ENCODE measurements around the gene TLX3.

TLX3 gene

GRCh38 chr5:171310819-171311321 is 1.8 kb downstream of the TLX3 start:
- TF ChIP-seq TCF4 (CRISPR knock-in tag; IDR thresholded peaks at IDR 0.05; ENCODE audit: borderline replicate concordance) (no peak), ZNF565 (CRISPR knock-in tag; conservative IDR thresholded peaks at IDR 0.05; ENCODE audit: low read depth) (no peak), ARNTL (CRISPR knock-in tag; IDR thresholded peaks at IDR 0.05; ENCODE audit: borderline replicate concordance, low read depth) (no peak), ZFP3 (CRISPR knock-in tag; IDR thresholded peaks at IDR 0.05) (no peak), ISL1 (CRISPR knock-in tag; IDR thresholded peaks at IDR 0.05) (no peak), ESRRG (CRISPR knock-in tag; IDR thresholded peaks at IDR 0.05) (no peak), OSR1 (CRISPR knock-in tag; IDR thresholded peaks at IDR 0.05) (no peak), ZNF70 (CRISPR knock-in tag; IDR thresholded peaks at IDR 0.05) (no peak), CREB5 (CRISPR knock-in tag; IDR thresholded peaks at IDR 0.05; ENCODE audit: low read depth) (no peak), PPARA (CRISPR knock-in tag; IDR thresholded peaks at IDR 0.05; ENCODE audit: borderline replicate concordance) (no peak), BACH2 (CRISPR knock-in tag; IDR thresholded peaks at IDR 0.05; ENCODE audit: borderline replicate concordance) (no peak), GLIS3 (CRISPR knock-in tag; IDR thresholded peaks at IDR 0.05) (no peak), PATZ1 (CRISPR knock-in tag; IDR thresholded peaks at IDR 0.05; ENCODE audit: borderline replicate concordance) (no peak), ZC3H10 (CRISPR knock-in tag; IDR thresholded peaks at IDR 0.05) (no peak), RARB (CRISPR knock-in tag; IDR thresholded peaks at IDR 0.05) (no peak)
- ATAC-seq = no peak

- TF ChIP-seq ZNF8 (CRISPR knock-in tag; IDR thresholded peaks at IDR 0.05) = no peak
- no peak for TF ChIP-seq ZFP30 (CRISPR knock-in tag; IDR thresholded peaks at IDR 0.05)
- no peak for TF ChIP-seq ZFP3 (CRISPR knock-in tag; IDR thresholded peaks at IDR 0.05)
- no peak for TF ChIP-seq TOX (CRISPR knock-in tag; IDR thresholded peaks at IDR 0.05; ENCODE audit: borderline replicate concordance)
- no peak for TF ChIP-seq SNAI2 (CRISPR knock-in tag; IDR thresholded peaks at IDR 0.05)
- no peak for TF ChIP-seq PATZ1 (CRISPR knock-in tag; IDR thresholded peaks at IDR 0.05; ENCODE audit: borderline replicate concordance)
- TF ChIP-seq ESRRG (CRISPR knock-in tag; IDR thresholded peaks at IDR 0.05) = no peak
- no peak for TF ChIP-seq RARB (CRISPR knock-in tag; IDR thresholded peaks at IDR 0.05)
- TF ChIP-seq OSR1 (CRISPR knock-in tag; IDR thresholded peaks at IDR 0.05) = no peak
- no peak for TF ChIP-seq CREB5 (CRISPR knock-in tag; IDR thresholded peaks at IDR 0.05; ENCODE audit: low read depth)
- no peak for TF ChIP-seq CSDC2 (CRISPR knock-in tag; IDR thresholded peaks at IDR 0.05)
- TF ChIP-seq ISL1 (CRISPR knock-in tag; IDR thresholded peaks at IDR 0.05) = no peak
- TF ChIP-seq ZNF565 (CRISPR knock-in tag; conservative IDR thresholded peaks at IDR 0.05; ENCODE audit: low read depth) = no peak
- TF ChIP-seq ARNTL (CRISPR knock-in tag; IDR thresholded peaks at IDR 0.05; ENCODE audit: borderline replicate concordance, low read depth) = no peak
- no peak for TF ChIP-seq PPARA (CRISPR knock-in tag; IDR thresholded peaks at IDR 0.05; ENCODE audit: borderline replicate concordance)
- TF ChIP-seq TSHZ2 (CRISPR knock-in tag; IDR thresholded peaks at IDR 0.05) = no peak
- TF ChIP-seq GLIS3 (CRISPR knock-in tag; IDR thresholded peaks at IDR 0.05) = no peak
Observed at GRCh38 chr5:171311322-171312077, 2.5 kb downstream of the TLX3 start.

More at GRCh38 chr5:171311322-171312077, 2.5 kb downstream of the TLX3 start:
- ATAC-seq = no peak
